Suppressor macrophage treated with lipopolysaccharide for 1 hour (primary cell): ENCODE results near the gene TRIM41.

Experiments used
- DNase-seq, 3 donors: peaks; one replicate each; pipeline ENCODE4 v3.0.0-alpha.2; 2020 to 2022

The TRIM41 gene

GRCh38 chr5:181233801-181234454 is 10.8 kb downstream of the TRIM41 start:
- no peak for DNase-seq

GRCh38 chr5:181234455-181235306 is 11.6 kb downstream of the TRIM41 start:
- no peak for DNase-seq

GRCh38 chr5:181235323-181235688 is 12.2 kb downstream of the TRIM41 start:
- DNase-seq, result no peak

- DNase-seq, result no peak
Observed at GRCh38 chr5:181235689-181236366, 12.7 kb downstream of the TRIM41 start.

- DNase-seq, result no peak
Observed at GRCh38 chr5:181236471-181236870, 13.4 kb downstream of the TRIM41 start.

- DNase-seq, result no peak
Observed at GRCh38 chr5:181236954-181237641, 14.0 kb downstream of the TRIM41 start.

GRCh38 chr5:181237729-181238385 is 14.8 kb downstream of the TRIM41 start:
- DNase-seq, result no peak

- no peak for DNase-seq
Observed at GRCh38 chr5:181239062-181239663, 16.1 kb downstream of the TRIM41 start.

- DNase-seq, result peak; percentile 87 to 95 (median 90)
Observed at GRCh38 chr5:181241393-181241975, 18.4 kb downstream of the TRIM41 start.

- DNase-seq, result no peak
Observed at GRCh38 chr5:181242031-181242451, 19.0 kb downstream of the TRIM41 start.

GRCh38 chr5:181243018-181243563 is 20.0 kb downstream of the TRIM41 start:
- DNase-seq, result peak; percentile 44 to 58 (median 49)

- DNase-seq, result peak; percentile 89 to 93 (median 92)
Observed at GRCh38 chr5:181243564-181244343, 20.7 kb downstream of the TRIM41 start, which contains the start of gene RACK1. TSS of gene RACK1 (minus strand) at chr5:181243906. CDS start at chr5:181243800, 106 bp downstream.

GRCh38 chr5:181245427-181246275 is 22.6 kb downstream of the TRIM41 start:
- no peak for DNase-seq

GRCh38 chr5:181246276-181247049 is 23.4 kb downstream of the TRIM41 start:
- peak; percentile 99 for DNase-seq

GRCh38 chr5:181248277-181248676 is 25.2 kb downstream of the TRIM41 start:
- no peak for DNase-seq

- DNase-seq, result no peak
Observed at GRCh38 chr5:181255276-181255675, 32.2 kb downstream of the TRIM41 start.

GRCh38 chr5:181255836-181256578 is 32.9 kb downstream of the TRIM41 start:
- DNase-seq, result no peak

- DNase-seq, result peak in 1 of 3 donors; percentile 10
Observed at GRCh38 chr5:181258576-181258975, 35.5 kb downstream of the TRIM41 start.
